HUDEP-2 (cell line): ENCODE results near the gene CPVL.

Experiments
- DNase-seq, 76 experiments: peaks; one replicate each; lab custom pipeline; 2025; ENCODE audit not compliant: unreplicated experiment in 76 of 76; lab: John Stamatoyannopoulos, UW

Gene CPVL

GRCh38 chr7:29013082-29013695 lies 133.1 kb downstream of the CPVL start:
- DNase-seq: no peak

- no peak for DNase-seq
Measured at GRCh38 chr7:29009947-29010346, 136.4 kb downstream of the CPVL start.

- DNase-seq: no peak
Measured at GRCh38 chr7:29008590-29008989, 137.7 kb downstream of the CPVL start.

GRCh38 chr7:29007127-29007526 lies 139.2 kb downstream of the CPVL start:
- DNase-seq: no peak

GRCh38 chr7:29005829-29006228 lies 140.5 kb downstream of the CPVL start:
- DNase-seq: no peak

GRCh38 chr7:29005406-29005805 lies 140.9 kb downstream of the CPVL start:
- no peak for DNase-seq

GRCh38 chr7:29003703-29004102 lies 142.6 kb downstream of the CPVL start:
- no peak for DNase-seq

- no peak for DNase-seq
Measured at GRCh38 chr7:29000717-29001076, 145.6 kb downstream of the CPVL start.

GRCh38 chr7:28999895-29000716 lies 146.2 kb downstream of the CPVL start:
- no peak for DNase-seq

GRCh38 chr7:28999427-28999826 lies 146.9 kb downstream of the CPVL start:
- no peak for DNase-seq

- DNase-seq: no peak
Measured at GRCh38 chr7:28998105-28998504, 148.2 kb downstream of the CPVL start.

- DNase-seq: no peak
Measured at GRCh38 chr7:28996836-28997235, 149.5 kb downstream of the CPVL start.

- no peak for DNase-seq
Measured at GRCh38 chr7:28993371-28993770, 153.0 kb downstream of the CPVL start.

GRCh38 chr7:28992798-28993197 lies 153.5 kb downstream of the CPVL start:
- no peak for DNase-seq

GRCh38 chr7:28990200-28990960 lies 156.0 kb downstream of the CPVL start:
- no peak for DNase-seq

GRCh38 chr7:28989211-28989980 lies 156.9 kb downstream of the CPVL start:
- DNase-seq: no peak

GRCh38 chr7:28988810-28989209 lies 157.5 kb downstream of the CPVL start:
- no peak for DNase-seq

GRCh38 chr7:28988091-28988490 lies 158.2 kb downstream of the CPVL start:
- no peak for DNase-seq

GRCh38 chr7:28986765-28987110 lies 159.6 kb downstream of the CPVL start:
- no peak for DNase-seq

GRCh38 chr7:28986028-28986764 lies 160.1 kb downstream of the CPVL start:
- no peak for DNase-seq
